H1 (cell line): ENCODE results near the gene COL26A1. TPM values are rescaled to one million over a fixed set of nuclear protein-coding genes. Genes with fewer than 3 reads are reported as not detected.
"Not testable (repeated sequence)": the region's sequence is repeated elsewhere in the genome, so short reads cannot be mapped to it uniquely, and the experiment has no call there.

Experiments used
- CTCF ChIA-PET: fragments of 300-600 bp; sonication (Branson Sonifier 250); formaldehyde crosslinking; loops from one replicate; lab custom pipeline; 2021; ENCODE audit not compliant: partially characterized antibody; lab: Charles Lee
- POLR2A ChIA-PET: fragments of 300-600 bp; sonication (Branson Sonifier 250); formaldehyde crosslinking; loops from one replicate; lab custom pipeline; 2021; ENCODE audit warnings: inconsistent platforms; ENCODE audit not compliant: partially characterized antibody; lab: Charles Lee
- DNase-seq, 2 experiments: peaks; one replicate each; pipeline versions ENCODE4 v3.0.0 to v3.0.0-alpha.2; 2010 to 2022; ENCODE audit warnings: low spot score in 2 of 2, low read depth in 1 of 2, mixed read lengths in 1 of 2
- FAIRE-seq: peaks from 2 replicates; lab custom pipeline; 2011; peaks lifted over from hg19 to GRCh38; lab: Jason Lieb, UNC
- H2AFZ ChIP-seq: 2 replicates; pipeline ENCODE4 v1.8.1; 2012; ENCODE audit warnings: low read length, inconsistent platforms
- H2AK5ac ChIP-seq: 2 replicates; pipeline ENCODE4 v1.6.1; 2013; ENCODE audit warnings: low read depth, low read length
- H2BK120ac ChIP-seq: replicated peaks from 2 replicates; pipeline ENCODE3; 2013; ENCODE audit warnings: low read depth, low read length, inconsistent platforms
- H2BK12ac ChIP-seq: 2 replicates; pipeline ENCODE4 v1.6.1; 2013; ENCODE audit warnings: low read depth, low read length
- H2BK15ac ChIP-seq: 2 replicates; pipeline ENCODE4 v1.6.1; 2013; ENCODE audit warnings: low read length
- H2BK20ac ChIP-seq: 2 replicates; pipeline ENCODE4 v1.6.1; 2013; ENCODE audit warnings: low read length
- H2BK5ac ChIP-seq: 2 replicates; pipeline ENCODE4 v1.6.1; 2013; ENCODE audit warnings: low read depth, low read length
- H3K14ac ChIP-seq: 2 replicates; pipeline ENCODE4 v1.6.1; 2013; ENCODE audit warnings: inconsistent platforms; ENCODE audit not compliant: insufficient read length
- H3K18ac ChIP-seq: 2 replicates; pipeline ENCODE4 v1.6.1; 2013; ENCODE audit warnings: low read length; ENCODE audit errors: extremely low read depth
- H3K23ac ChIP-seq: 2 replicates; pipeline ENCODE4 v1.6.1; 2013; ENCODE audit warnings: inconsistent platforms; ENCODE audit not compliant: insufficient read length
- H3K23me2 ChIP-seq: 2 replicates; pipeline ENCODE4 v1.6.1; 2013; ENCODE audit warnings: low read depth, low read length
- H3K27ac ChIP-seq: 2 replicates; pipeline ENCODE4 v1.6.1; 2011; ENCODE audit warnings: low read depth, low read length, inconsistent platforms
- H3K27me3 ChIP-seq, 4 experiments: replicated peaks in 1 of 4; 1 replicate in 1 of 4; 2 replicates in 3 of 4; pipeline versions ENCODE4 v1.6.1 to v1.8.1; 2011 to 2013; ENCODE audit warnings: low read length in 3 of 4, mild to moderate bottlenecking in 3 of 4, inconsistent platforms in 2 of 4, mixed read lengths in 2 of 4, moderate library complexity in 1 of 4; ENCODE audit not compliant: control insufficient read depth in 3 of 4, insufficient read depth in 3 of 4; ENCODE audit errors: extremely low read depth in 1 of 4
- H3K36me3 ChIP-seq, 4 experiments: 2 replicates each; pipeline versions ENCODE4 v1.6.1 to v1.8.1; 2011 to 2013; ENCODE audit warnings: mild to moderate bottlenecking in 4 of 4, low read length in 3 of 4, moderate library complexity in 2 of 4, control low read depth in 1 of 4, inconsistent platforms in 1 of 4; ENCODE audit not compliant: insufficient read depth in 4 of 4, control insufficient read depth in 2 of 4
- H3K4ac ChIP-seq: replicated peaks from 2 replicates; pipeline ENCODE3; 2013; ENCODE audit warnings: low read length, low read depth, mixed read lengths, inconsistent platforms; ENCODE audit not compliant: insufficient read length
- H3K4me1 ChIP-seq, 4 experiments: replicated peaks in 1 of 4; 1 replicate in 1 of 4; 2 replicates in 3 of 4; pipeline versions ENCODE4 v1.6.1 to v1.8.1; 2011 to 2013; ENCODE audit warnings: low read length in 3 of 4, inconsistent platforms in 2 of 4, mixed read lengths in 1 of 4; ENCODE audit not compliant: insufficient read depth in 4 of 4, control insufficient read depth in 3 of 4
- H3K4me2 ChIP-seq, 2 experiments: 2 replicates each; pipeline versions ENCODE4 v1.6.1 to v1.8.1; 2011 to 2013; ENCODE audit warnings: low read depth in 2 of 2, low read length in 2 of 2, control low read depth in 1 of 2, inconsistent platforms in 1 of 2, mild to moderate bottlenecking in 1 of 2; ENCODE audit not compliant: insufficient read depth in 1 of 2
- H3K4me3 ChIP-seq, 4 experiments: fragments of 200-600, 300-600 bp in 1 of 4; sonication (generic), shearing (Covaris generic), sonication (Bioruptor Twin) in 1 of 4; 2 replicates each; pipeline versions ENCODE4 v1.5.1 to v1.8.1; 2011 to 2016; ENCODE audit warnings: low read length in 4 of 4, low read depth in 3 of 4, control low read depth in 2 of 4, inconsistent platforms in 2 of 4, mild to moderate bottlenecking in 2 of 4, mixed read lengths in 1 of 4, moderate library complexity in 1 of 4; ENCODE audit not compliant: insufficient read depth in 2 of 4; ENCODE audit errors: extremely low read depth in 1 of 4
- H3K56ac ChIP-seq: replicated peaks from 2 replicates; pipeline ENCODE3; 2013; ENCODE audit warnings: low read depth, mild to moderate bottlenecking, mixed read lengths, low read length, inconsistent platforms; ENCODE audit not compliant: insufficient read length
- H3K79me1 ChIP-seq: 2 replicates; pipeline ENCODE4 v1.6.1; 2013; ENCODE audit warnings: low read depth, low read length, control low read depth
- H3K79me2 ChIP-seq, 2 experiments: 2 replicates each; pipeline versions ENCODE4 v1.6.1 to v1.8.1; 2012 to 2013; ENCODE audit warnings: low read length in 2 of 2, mild to moderate bottlenecking in 2 of 2, inconsistent platforms in 1 of 2; ENCODE audit not compliant: insufficient read depth in 2 of 2, control insufficient read depth in 1 of 2
- H3K9ac ChIP-seq, 4 experiments: replicated peaks in 1 of 4; 1 replicate in 1 of 4; 2 replicates in 3 of 4; pipeline versions ENCODE4 v1.6.1 to v1.8.1; 2011 to 2013; ENCODE audit warnings: low read depth in 3 of 4, low read length in 3 of 4, control low read depth in 2 of 4, mild to moderate bottlenecking in 2 of 4, moderate library complexity in 2 of 4, inconsistent platforms in 1 of 4; ENCODE audit errors: extremely low read depth in 1 of 4
- H3K9me3 ChIP-seq, 2 experiments: 2 replicates each; pipeline versions ENCODE4 v1.6.1 to v1.8.1; 2012 to 2013; ENCODE audit warnings: mild to moderate bottlenecking in 2 of 2, moderate library complexity in 2 of 2, control low read depth in 1 of 2, inconsistent platforms in 1 of 2, low read depth in 1 of 2, low read length in 1 of 2, mixed read lengths in 1 of 2; ENCODE audit not compliant: insufficient read depth in 2 of 2
- H4K20me1 ChIP-seq, 2 experiments: replicated peaks in 1 of 2; 2 replicates each; pipeline versions ENCODE3 to v1.8.1; 2011 to 2013; ENCODE audit warnings: inconsistent platforms in 2 of 2, low read length in 2 of 2, mild to moderate bottlenecking in 1 of 2; ENCODE audit not compliant: insufficient read depth in 2 of 2, control insufficient read depth in 1 of 2
- H4K5ac ChIP-seq: 2 replicates; pipeline ENCODE4 v1.6.1; 2013; ENCODE audit warnings: low read length, low read depth, mixed read lengths, inconsistent platforms; ENCODE audit not compliant: insufficient read length
- H4K8ac ChIP-seq: 2 replicates; pipeline ENCODE4 v1.8.0; 2013; ENCODE audit warnings: mild to moderate bottlenecking, moderate library complexity, low read length, inconsistent platforms; ENCODE audit not compliant: insufficient read depth; ENCODE audit errors: extremely low read depth
- H4K91ac ChIP-seq: replicated peaks from 2 replicates; pipeline ENCODE3; 2013; ENCODE audit warnings: low read length, mixed read lengths, inconsistent platforms; ENCODE audit not compliant: insufficient read length
- WGBS, 2 experiments: shearing (Covaris generic) in 1 of 2; methylation state at CpG; one replicate each; pipeline versions ENCODE4 v1.1.6 to v1.1.7; 2013 to 2015; ENCODE audit warnings: low lambda C conversion rate in 2 of 2, mixed read lengths in 2 of 2, inconsistent platforms in 1 of 2, low coverage in 1 of 2, missing lambda C conversion rate in 1 of 2; ENCODE audit not compliant: insufficient replicate concordance in 2 of 2, insufficient coverage in 1 of 2, insufficient read length in 1 of 2; ENCODE audit errors: extremely low coverage in 1 of 2, missing lambda C conversion rate in 1 of 2; 5-methylcytosine and 5-hydroxymethylcytosine counted together
- polyA plus RNA-seq, 7 experiments: library from polyadenylated mRNA; depleted of rRNA in 3 of 7; stranded (reverse) in 5 of 7; unstranded in 2 of 7; fragments of >200 nt in 5 of 7; fragments of 200-250 nt in 2 of 7; gene quantifications; 1 replicate in 5 of 7; 2 replicates in 1 of 7; 4 replicates in 1 of 7; pipeline versions ENCODE4 v1.2.1 to v1.2.3, GENCODE V29; 2011 to 2013; ENCODE audit warnings: missing spikeins in 2 of 7, mixed read lengths in 2 of 7
- total RNA-seq: library from RNA; stranded (reverse); fragmentation: NEBNext Ultra II Directional; extraction: Animal tissue kit (Norgen Biotek cat#: 25700); gene quantifications from 2 replicates; pipeline ENCODE4 v1.2.1, GENCODE V29; 2021

COL26A1 gene
- total and polyA plus RNA-seq, 2 of the 8 experiments (the other 6 are each of a cell fraction or from before 2014, with no cell fraction given), result 51.1 to 68.8 TPM

- not testable (repeated sequence) for H2BK5ac ChIP-seq, H3K79me2 ChIP-seq, FAIRE-seq, H3K4ac ChIP-seq, H3K18ac ChIP-seq, H2BK120ac ChIP-seq, H2AK5ac ChIP-seq, H2AFZ ChIP-seq, H3K27ac ChIP-seq, H2BK15ac ChIP-seq, H3K36me3 ChIP-seq, H3K14ac ChIP-seq, H3K27me3 ChIP-seq, H3K9ac ChIP-seq, H4K8ac ChIP-seq, H3K56ac ChIP-seq, H4K91ac ChIP-seq, H3K79me1 ChIP-seq, H2BK20ac ChIP-seq, H3K23me2 ChIP-seq, H3K4me2 ChIP-seq, H3K4me1 ChIP-seq, H3K4me3 ChIP-seq, H3K9me3 ChIP-seq, DNase-seq, H3K23ac ChIP-seq, H4K5ac ChIP-seq, H4K20me1 ChIP-seq, H2BK12ac ChIP-seq
- WGBS, 2 experiments, result 96% methylated on average over 19 of the region's 32 CpGs; no CpG with 5 or more reads in 1 of the 2 experiments
- POLR2A ChIA-PET, result interaction anchor here (0.7 to 2.7 kb wide), 6 partner anchors 8 to 158 kb away, joined by 3 to 17 read pairs (median 3); partner anchors contain the start of gene COL26A1
- CTCF ChIA-PET, result interaction anchor here (0.8 to 1.7 kb wide), 5 partner anchors 16 to 160 kb away, joined by 3 to 4 read pairs (median 3); no protein-coding TSS in a partner anchor
Measured at GRCh38 chr7:101348456-101349067, 14.1 kb upstream of the COL26A1 start.
